A673 (cell line): Measurements from ENCODE around the gene RERE. TPM values are rescaled to one million over a fixed set of nuclear protein-coding genes. Genes with fewer than 3 reads are reported as not detected.
A peak's percentile ranks its signal among the peaks of the same experiment; 100 is the strongest.

Experiments used
- BruUV-seq: library from RNA; stranded (reverse); fragments of 400-500 nt; replicated peaks from 2 replicates; lab custom pipeline; 2021; lab: Mats Ljungman, UMichigan
- CTCF ChIA-PET: fragments of 300-600 bp; sonication (Branson Sonifier 250); formaldehyde crosslinking; loops from one replicate; lab custom pipeline; 2022; ENCODE audit warnings: antibody characterized with exemption; lab: Charles Lee
- POLR2A ChIA-PET: fragments of 300-600 bp; sonication (Branson Sonifier 250); formaldehyde crosslinking; loops from one replicate; lab custom pipeline; 2022; ENCODE audit warnings: antibody characterized with exemption; ENCODE audit not compliant: low non-redundant PET; lab: Charles Lee
- DNase-seq: peaks from one replicate; pipeline ENCODE4 v3.0.0-alpha.2; 2015; ENCODE audit warnings: low spot score
- H3K27ac ChIP-seq: fragments of 200-600 bp; sonication (generic); 2 replicates; pipeline ENCODE4 v1.5.1; 2016; ENCODE audit warnings: mixed run types, low read depth, mild to moderate bottlenecking, mixed read lengths, antibody characterized with exemption, low read length; ENCODE audit not compliant: poor library complexity, severe bottlenecking
- H3K27me3 ChIP-seq: fragments of 200-600 bp; sonication (generic); replicated peaks from 2 replicates; pipeline ENCODE4 v1.6.1; 2017; ENCODE audit warnings: mixed run types, low read depth, mild to moderate bottlenecking, mixed read lengths, antibody characterized with exemption, low read length; ENCODE audit not compliant: insufficient read depth, poor library complexity
- H3K36me3 ChIP-seq: fragments of 200-600 bp; sonication (generic); 2 replicates; pipeline ENCODE4 v1.6.1; 2016; ENCODE audit warnings: mixed run types, mild to moderate bottlenecking, mixed read lengths, antibody characterized with exemption, low read length; ENCODE audit not compliant: insufficient read depth, poor library complexity, severe bottlenecking
- H3K4me1 ChIP-seq: fragments of 200-600 bp; sonication (generic); 2 replicates; pipeline ENCODE4 v1.6.1; 2017; ENCODE audit warnings: mixed run types, mild to moderate bottlenecking, mixed read lengths, antibody characterized with exemption, low read length; ENCODE audit not compliant: insufficient read depth, poor library complexity, severe bottlenecking
- H3K4me3 ChIP-seq: fragments of 200-600 bp; sonication (generic); 2 replicates; pipeline ENCODE4 v1.5.1; 2016; ENCODE audit warnings: low read depth, mixed run types, mild to moderate bottlenecking, mixed read lengths, low read length; ENCODE audit not compliant: poor library complexity, severe bottlenecking
- H3K9me3 ChIP-seq: fragments of 200-600 bp; sonication (generic); 2 replicates; pipeline ENCODE4 v1.6.1; 2016; ENCODE audit warnings: mixed run types, low read depth, mild to moderate bottlenecking, mixed read lengths, antibody characterized with exemption, low read length; ENCODE audit not compliant: poor library complexity, severe bottlenecking
- EZH2 ChIP-seq: fragments of 200-600 bp; sonication (generic); IDR thresholded peaks from 2 replicates; pipeline ENCODE4 v1.6.1; 2017; ENCODE audit warnings: borderline replicate concordance, low read depth, mild to moderate bottlenecking, mixed read lengths, antibody characterized with exemption, low read length; ENCODE audit not compliant: poor library complexity, severe bottlenecking
- intact Hi-C: fragments of 100-400 bp; cut with micrococcal nuclease; formaldehyde crosslinking; loops from one replicate; pipeline ENCODE4 v1.10.0; 2022; ENCODE audit not compliant: unreplicated experiment
- total RNA-seq: library from RNA; stranded (reverse); gene quantifications from 2 replicates; pipeline ENCODE4 v1.2.3, GENCODE V29; 2021
- TF ChIP-seq, protein P1 (sequence below): fragments of 300-800, 200-600 bp; sonication (generic); conservative IDR thresholded peaks from 2 replicates; pipeline ENCODE4 v1.5.1; 2017; ENCODE audit warnings: low read depth, mild to moderate bottlenecking, antibody characterized with exemption, low read length, moderate library complexity, mixed read lengths

RERE gene
- total RNA-seq, 1 experiment from 2014 or later = 188 TPM

DNA sequence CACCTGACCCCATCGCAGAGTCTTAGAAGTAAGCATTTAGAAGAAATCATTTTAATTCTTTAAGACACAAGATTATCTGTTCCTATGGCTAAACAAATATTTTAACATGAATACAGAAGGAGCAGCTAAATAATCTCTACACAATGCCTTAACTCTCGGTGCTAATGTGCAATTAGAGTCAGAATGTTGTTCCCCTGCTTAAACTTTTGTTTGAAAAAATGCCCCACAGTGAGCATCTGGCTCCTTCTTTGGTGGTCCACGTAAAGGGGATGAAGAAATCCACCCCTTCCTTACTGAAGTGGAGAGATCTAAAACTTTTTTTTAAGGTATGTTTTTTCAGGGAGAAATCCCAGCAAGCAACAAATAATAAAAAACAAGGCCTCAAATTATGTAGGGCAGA is 444.3 kb downstream of the RERE start:
- BruUV-seq = no TSS peak
- DNase-seq = no peak
- Histone ChIP-seq H3K27me3 (no peaks in the 10 kb centered on the region), H3K36me3 (peaks cover 6% of the 10 kb centered on the region), H3K9me3 (no peaks in the 10 kb centered on the region), H3K4me1 (peaks cover 75% of the 10 kb centered on the region), H3K27ac (peak overlapping the region; percentile 76), H3K4me3 (no peak overlapping the region)
- no peak for TF ChIP-seq EZH2
- TF ChIP-seq, protein P1, sequence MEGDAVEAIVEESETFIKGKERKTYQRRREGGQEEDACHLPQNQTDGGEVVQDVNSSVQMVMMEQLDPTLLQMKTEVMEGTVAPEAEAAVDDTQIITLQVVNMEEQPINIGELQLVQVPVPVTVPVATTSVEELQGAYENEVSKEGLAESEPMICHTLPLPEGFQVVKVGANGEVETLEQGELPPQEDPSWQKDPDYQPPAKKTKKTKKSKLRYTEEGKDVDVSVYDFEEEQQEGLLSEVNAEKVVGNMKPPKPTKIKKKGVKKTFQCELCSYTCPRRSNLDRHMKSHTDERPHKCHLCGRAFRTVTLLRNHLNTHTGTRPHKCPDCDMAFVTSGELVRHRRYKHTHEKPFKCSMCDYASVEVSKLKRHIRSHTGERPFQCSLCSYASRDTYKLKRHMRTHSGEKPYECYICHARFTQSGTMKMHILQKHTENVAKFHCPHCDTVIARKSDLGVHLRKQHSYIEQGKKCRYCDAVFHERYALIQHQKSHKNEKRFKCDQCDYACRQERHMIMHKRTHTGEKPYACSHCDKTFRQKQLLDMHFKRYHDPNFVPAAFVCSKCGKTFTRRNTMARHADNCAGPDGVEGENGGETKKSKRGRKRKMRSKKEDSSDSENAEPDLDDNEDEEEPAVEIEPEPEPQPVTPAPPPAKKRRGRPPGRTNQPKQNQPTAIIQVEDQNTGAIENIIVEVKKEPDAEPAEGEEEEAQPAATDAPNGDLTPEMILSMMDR = no peak
- intact Hi-C loops = loop anchor here (10.0 kb wide), 1 partner anchor 332 kb away; no protein-coding TSS in a partner anchor
- ChIA-PET POLR2A (no interaction called here), CTCF (no interaction called here)

DNA sequence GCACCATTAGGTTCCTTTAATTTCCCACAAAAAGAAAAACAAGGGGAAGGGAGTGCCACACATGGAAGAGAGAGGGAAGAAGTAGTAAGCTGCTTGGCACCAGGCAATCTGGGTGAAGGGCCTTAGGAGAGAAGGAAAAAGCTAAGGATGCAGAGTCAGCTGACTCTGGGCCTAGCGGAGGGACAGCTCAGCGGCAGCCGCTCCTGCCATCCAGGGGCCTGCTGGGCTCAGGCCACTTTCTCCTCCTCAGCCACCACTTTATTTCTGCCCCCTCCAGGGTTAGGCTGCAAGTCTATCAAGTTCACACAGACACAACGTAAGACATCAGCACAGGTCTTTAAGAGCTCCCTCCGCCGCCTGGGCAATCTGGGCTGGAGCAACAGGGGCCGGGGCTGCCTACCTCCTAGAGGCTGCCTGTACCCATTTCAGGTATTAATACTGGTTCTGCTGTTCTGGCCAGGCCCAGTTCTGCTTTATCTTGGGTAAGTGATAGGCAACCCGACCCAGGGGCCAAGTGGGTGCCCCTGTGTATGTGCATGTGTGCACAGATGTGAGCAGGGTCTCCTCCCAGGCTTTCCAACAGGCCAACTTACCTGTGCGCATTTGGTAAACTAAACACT is 446.0 kb downstream of the RERE start:
- H3K4me3 ChIP-seq = no peak overlapping the region
- ChIA-PET CTCF (interaction anchor here (0.6 kb wide), 1 partner anchor 23 kb away, joined by 4 read pairs; no protein-coding TSS in a partner anchor), POLR2A (no interaction called here)
- H3K4me1 ChIP-seq = peaks cover 79% of the 10 kb centered on the region
- H3K27me3 ChIP-seq = no peaks in the 10 kb centered on the region
- peak overlapping the region; percentile 76 for H3K27ac ChIP-seq
- no TSS peak for BruUV-seq
- H3K36me3 ChIP-seq = peaks cover under 1% of the 10 kb centered on the region
- no peak for TF ChIP-seq EZH2
- TF ChIP-seq, protein P1 = no peak
- DNase-seq = no peak
- H3K9me3 ChIP-seq = no peaks in the 10 kb centered on the region
- intact Hi-C loops = loop anchor here (10.0 kb wide), 1 partner anchor 333 kb away; no protein-coding TSS in a partner anchor

DNA sequence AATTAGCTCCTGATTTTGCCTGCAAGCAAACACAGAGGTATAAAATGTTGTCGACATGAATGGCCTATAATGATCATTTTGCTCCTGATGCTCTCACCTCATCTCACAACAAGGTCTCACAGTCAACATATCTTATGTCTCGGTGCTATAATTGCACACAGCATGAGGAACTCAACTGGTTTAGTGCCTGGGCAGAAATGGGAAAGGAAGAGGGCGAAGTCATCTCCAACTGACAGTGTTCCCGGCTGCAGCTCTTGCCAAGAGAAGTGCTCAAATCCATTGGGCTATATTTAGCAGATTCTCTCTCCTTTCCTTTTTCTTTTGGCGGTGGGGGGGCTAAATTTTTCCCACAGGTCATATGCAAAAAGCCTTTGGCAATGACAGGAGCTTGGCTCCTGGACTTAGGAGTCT is 446.5 kb downstream of the RERE start:
- POLR2A ChIA-PET = no interaction called here
- Histone ChIP-seq H3K27ac (peak overlapping the region; percentile 76), H3K4me3 (no peak overlapping the region), H3K9me3 (no peaks in the 10 kb centered on the region), H3K27me3 (no peaks in the 10 kb centered on the region), H3K4me1 (peaks cover 82% of the 10 kb centered on the region), H3K36me3 (peaks cover 3% of the 10 kb centered on the region)
- intact Hi-C loops = loop anchor here (10.0 kb wide), 1 partner anchor 334 kb away; no protein-coding TSS in a partner anchor
- peak; percentile 63 for DNase-seq
- CTCF ChIA-PET = no interaction called here
- no TSS peak for BruUV-seq
- TF ChIP-seq, protein P1 = no peak
- no peak for TF ChIP-seq EZH2
